ENCODE measurements around the gene LYPLAL1.

- no peak for TF ChIP-seq CTCF (IDR thresholded peaks at IDR 0.05 in 2 of 3, conservative IDR thresholded peaks at IDR 0.05 in 1 of 3; ENCODE audit: borderline replicate concordance in 1 of 3, insufficient read depth in 1 of 3, low read depth in 2 of 3, low read length in 2 of 3)
- TF ChIP-seq CEBPB (IDR thresholded peaks at IDR 0.05; ENCODE audit: low read depth) = no peak
- TF ChIP-seq POLR2AphosphoS5 (IDR thresholded peaks at IDR 0.05; ENCODE audit: low read depth, low read length) = no peak
- no peak for TF ChIP-seq POLR2A (IDR thresholded peaks at IDR 0.05; ENCODE audit: borderline replicate concordance, extremely low read depth, insufficient read depth, insufficient read length)
- no peak for TF ChIP-seq SIN3A (IDR thresholded peaks at IDR 0.05; ENCODE audit: low read depth)
- no peak for TF ChIP-seq REST (IDR thresholded peaks at IDR 0.05; ENCODE audit: low read depth)
Measured at GRCh38 chr1:219130366-219130935, 43.2 kb upstream of the LYPLAL1 start.
